Right ventricle myocardium superior (tissue), 1 donor: ENCODE data around the gene TIAM1. TPM values are rescaled to one million over a fixed set of nuclear protein-coding genes. Genes with fewer than 3 reads are reported as not detected.
A peak's percentile ranks its signal among the peaks of the same experiment; 100 is the strongest.

Source experiments
- ATAC-seq: fragments of 200-7000 bp; cut with Tn5 transposase; one replicate; pipeline ENCODE4 v1.9.1; 2020; ENCODE audit warnings: mild to moderate bottlenecking; ENCODE audit not compliant: poor library complexity
- DNase-seq: peaks from one replicate; pipeline ENCODE4 v3.0.0-alpha.2; 2020
- intact Hi-C: fragments of 100-400 bp; cut with DNase I; formaldehyde crosslinking; loops from one replicate; pipeline ENCODE4 v1.11.2; 2022
- total RNA-seq: library from RNA; stranded (reverse); fragmentation: NEBNext Ultra II Directional; extraction: Animal tissue kit (Norgen Biotek cat#: 25700); gene quantifications from one replicate; pipeline ENCODE4 v1.2.1, GENCODE V29; 2021
- donor health status: DM: no; HTN: yes; CAD: no; lungs with severe emphysema.

The TIAM1 gene
- total RNA-seq, 1 donor from 2014 or later, result 2.9 TPM

DNA sequence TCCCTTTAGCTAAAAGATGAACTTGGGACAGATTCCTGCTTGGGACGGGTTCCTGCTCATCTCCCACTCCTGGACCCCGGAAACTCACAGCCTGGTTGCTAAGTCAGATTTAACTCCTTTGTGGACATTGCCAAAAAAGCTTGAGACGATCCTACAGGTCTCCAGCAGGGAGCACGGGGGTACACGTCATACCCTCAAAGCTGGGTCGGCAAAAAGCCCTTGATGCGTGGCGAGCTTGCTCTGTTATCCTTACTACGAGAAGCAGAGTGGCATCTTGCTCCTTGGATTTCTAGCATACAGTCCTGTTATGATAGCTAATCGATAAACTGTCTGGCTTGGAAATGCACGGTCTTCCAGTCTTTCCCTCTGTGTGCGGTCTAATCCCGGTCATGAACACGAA is 244.9 kb downstream of the TIAM1 start:
- intact Hi-C loops, result loop anchor here (5.0 kb wide), 2 partner anchors 83 to 503 kb away; no protein-coding TSS in a partner anchor
- DNase-seq, result no peak
- ATAC-seq, result no peak

- ATAC-seq (peak; percentile 82), DNase-seq (peak; percentile 80)
- intact Hi-C loops, result loop anchor here (5.0 kb wide), 2 partner anchors 84 to 504 kb away; no protein-coding TSS in a partner anchor
These were observed 245.5 kb downstream of the TIAM1 start for GRCh38 chr21:31098576-31099005.

DNA sequence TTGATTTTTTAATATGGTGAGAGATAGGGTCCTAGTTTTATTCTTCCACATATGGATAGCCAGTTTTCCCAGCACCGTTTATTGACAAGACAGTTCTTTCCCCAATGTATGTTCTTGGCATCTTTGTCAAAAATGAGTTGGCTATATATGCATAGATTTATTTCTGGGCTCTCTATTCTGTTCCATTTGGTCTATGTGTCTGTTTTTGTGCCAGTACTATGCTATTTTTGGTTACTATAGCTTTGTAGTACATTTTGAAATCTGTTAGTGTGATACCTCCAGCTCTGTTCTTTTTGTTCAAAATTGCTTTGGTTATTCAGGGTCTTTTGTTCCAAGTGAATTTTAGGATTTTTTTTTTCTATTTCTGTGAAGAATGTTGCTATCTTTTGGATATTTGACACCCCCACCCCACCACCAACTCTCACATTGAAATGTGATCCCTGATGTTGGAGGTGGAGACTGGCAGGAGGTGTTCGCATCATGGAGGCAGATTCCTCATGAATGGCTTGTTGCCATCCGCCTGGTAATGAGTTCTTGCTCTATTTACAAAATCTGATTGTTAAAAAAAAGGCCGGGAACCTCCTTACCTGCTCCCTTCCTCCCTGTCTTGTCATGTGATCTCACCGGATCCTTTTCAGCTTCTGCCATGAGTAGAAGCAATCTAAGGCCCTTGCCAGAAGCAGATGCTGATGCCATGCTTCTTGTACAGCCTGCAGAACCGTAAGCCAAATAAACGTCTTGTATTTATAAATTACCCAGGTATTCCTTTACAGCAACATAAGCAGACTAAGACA is 251.0 kb downstream of the TIAM1 start:
- ATAC-seq, result no peak
- intact Hi-C loops, result no loop called here
- no peak for DNase-seq

DNA sequence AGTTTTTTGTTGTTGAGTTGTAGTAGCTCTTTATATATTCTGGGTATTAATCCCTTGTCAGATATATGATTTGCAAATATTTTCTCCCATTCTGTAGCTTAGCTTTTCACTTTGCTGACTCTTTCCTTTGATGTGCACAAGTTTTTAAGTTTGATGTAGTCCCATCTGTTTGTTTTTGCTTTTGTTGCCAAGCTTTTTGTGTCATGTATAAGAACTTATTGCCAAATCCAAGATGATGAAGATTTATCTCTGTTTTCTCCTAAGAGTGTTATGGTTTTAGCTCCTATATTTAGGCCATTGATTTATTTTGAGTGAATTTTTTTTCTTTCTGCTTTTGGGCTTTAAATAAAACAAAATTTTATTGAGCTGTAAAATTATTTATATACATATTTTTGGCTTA is 253.7 kb downstream of the TIAM1 start:
- no peak for DNase-seq
- ATAC-seq, result no peak
- intact Hi-C loops, result no loop called here

DNA sequence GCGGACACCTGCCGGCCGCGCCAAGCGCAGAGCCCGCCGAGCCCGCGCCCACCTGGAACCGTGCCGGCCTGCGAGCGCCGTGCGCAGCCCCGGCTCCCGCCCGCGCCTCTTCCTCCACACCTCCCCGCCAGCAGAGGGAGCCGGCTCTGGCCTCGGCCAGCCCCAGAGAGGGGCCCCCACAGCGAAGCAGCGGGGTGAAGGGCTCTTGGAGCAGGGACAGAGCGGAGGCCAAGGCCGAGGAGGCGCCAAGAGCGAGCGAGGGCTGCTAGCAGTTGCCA is 255.6 kb downstream of the TIAM1 start:
- DNase-seq (no peak), ATAC-seq (no peak)
- intact Hi-C loops, result loop anchor here (5.0 to 10.0 kb wide), 2 partner anchors 256 to 744 kb away; partner anchors contain the start of gene KRTAP23-1

- ATAC-seq (no peak), DNase-seq (no peak)
- intact Hi-C loops, result loop anchor here (5.0 to 10.0 kb wide), 2 partner anchors 256 to 743 kb away; partner anchors contain the start of gene KRTAP23-1
These were observed 256.2 kb downstream of the TIAM1 start for GRCh38 chr21:31087639-31088473.

GRCh38 chr21:31084689-31085088 is 259.4 kb downstream of the TIAM1 start:
- intact Hi-C loops, result loop anchor here (5.0 to 10.0 kb wide), 2 partner anchors 252 to 740 kb away; partner anchors contain the start of gene KRTAP23-1
- DNase-seq, result no peak
- no peak for ATAC-seq

DNA sequence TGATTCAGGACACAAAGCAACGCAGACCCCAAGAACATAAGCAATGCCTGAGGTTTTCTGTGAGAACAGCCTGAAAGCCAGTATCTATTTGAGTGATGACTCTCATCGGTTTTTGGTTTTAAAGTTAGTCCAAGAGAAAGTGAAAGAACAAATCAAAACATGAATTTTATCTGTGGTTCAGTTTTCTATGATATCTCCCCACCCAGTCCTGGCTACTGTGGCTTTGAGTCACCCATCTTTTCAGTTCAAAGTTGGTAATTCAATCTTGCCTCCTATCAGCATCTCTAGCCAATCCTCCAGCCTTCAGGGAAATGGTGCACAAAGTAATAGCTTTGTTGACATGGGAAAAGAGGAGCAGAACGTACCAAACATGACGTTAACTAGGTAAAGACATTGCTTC is 265.3 kb downstream of the TIAM1 start:
- intact Hi-C loops, result no loop called here

GRCh38 chr21:31078216-31078615 is 265.8 kb downstream of the TIAM1 start:
- no peak for ATAC-seq
- no peak for DNase-seq
- intact Hi-C loops, result no loop called here

More for the DNA sequence above, 265.3 kb downstream of the TIAM1 start:
- DNase-seq (no peak), ATAC-seq (no peak)

- intact Hi-C loops, result no loop called here
- ATAC-seq (no peak), DNase-seq (no peak)
These were observed 268.2 kb downstream of the TIAM1 start for GRCh38 chr21:31075848-31076247.

- intact Hi-C loops, result no loop called here
- ATAC-seq (no peak), DNase-seq (no peak)
These were observed 271.5 kb downstream of the TIAM1 start for GRCh38 chr21:31072533-31072932.
